Measurements from ENCODE around the gene DDX11.
"Not testable (repeated sequence)": the region's sequence is repeated elsewhere in the genome, so short reads cannot be mapped to it uniquely, and the experiment has no call there.

Gene DDX11

GRCh38 chr12:31121022-31121728 lies 47.5 kb downstream of the DDX11 start:
- DNase-seq (ENCODE audit: low read depth, low spot score): not testable (repeated sequence)

DNA sequence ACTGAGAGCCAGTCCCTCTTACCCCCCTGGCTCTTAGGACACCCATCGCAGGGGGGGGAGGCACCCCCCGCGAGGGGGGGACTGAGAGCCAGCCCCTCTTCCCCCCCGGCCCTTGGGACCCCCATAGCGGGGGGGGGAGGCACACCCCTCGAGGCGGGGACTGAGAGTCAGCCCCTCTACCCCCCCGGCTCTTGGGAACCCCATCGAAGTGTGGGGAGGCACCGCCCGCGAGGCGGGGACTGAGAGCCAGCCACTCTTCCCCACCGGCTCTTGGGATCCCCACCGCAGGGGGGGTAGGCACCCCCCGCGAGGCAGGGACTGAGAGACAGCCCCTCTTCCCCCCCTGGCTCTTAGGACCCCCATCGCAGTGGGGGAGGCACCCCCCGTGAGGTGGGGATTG lies 48.8 kb downstream of the DDX11 start:
- no peak for DNase-seq (ENCODE audit: low read depth, low spot score)

DNA sequence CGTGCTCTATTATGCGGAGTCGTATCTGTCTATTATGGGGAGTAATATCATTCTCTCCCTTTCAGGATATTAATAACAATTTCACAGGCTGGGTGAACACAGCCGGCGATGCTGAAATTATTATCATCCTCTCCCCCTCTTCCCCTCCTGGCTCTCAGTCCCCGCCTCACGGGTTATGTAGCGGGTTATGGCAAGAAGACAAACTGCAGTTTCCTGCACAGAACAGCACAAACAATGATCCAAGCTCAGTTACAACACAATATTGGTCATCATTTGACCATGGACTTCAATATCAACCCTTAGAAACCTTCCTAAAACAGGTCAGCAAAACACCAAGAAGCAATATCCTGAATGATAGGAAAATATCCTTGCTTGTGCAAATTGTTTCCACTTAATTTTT lies 50.5 kb downstream of the DDX11 start:
- not testable (repeated sequence) for DNase-seq (ENCODE audit: low read depth, low spot score)

DNA sequence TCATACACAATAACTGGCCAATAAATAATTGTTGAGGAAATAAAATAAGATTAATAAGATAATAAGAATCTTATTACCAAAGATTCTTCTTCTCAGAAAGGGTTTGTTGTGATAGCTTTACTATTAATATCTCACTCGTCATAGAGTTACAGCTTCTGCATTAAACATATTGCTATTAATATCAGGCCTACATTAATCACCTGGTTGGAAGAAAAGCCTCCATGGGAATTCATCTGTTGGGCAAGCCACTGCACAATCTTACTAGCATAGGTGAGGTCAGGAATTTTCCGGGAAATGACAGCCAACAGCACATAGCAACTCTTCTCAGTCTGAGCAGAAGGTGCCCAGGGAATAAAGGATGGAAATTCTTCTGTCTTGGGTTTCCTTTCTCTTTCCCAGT lies 51.5 kb downstream of the DDX11 start:
- not testable (repeated sequence) for DNase-seq (ENCODE audit: low read depth, low spot score)

- not testable (repeated sequence) for DNase-seq (ENCODE audit: low read depth, low spot score)
Measured at GRCh38 chr12:31127209-31127848, 53.7 kb downstream of the DDX11 start.

GRCh38 chr12:31136581-31136980 lies 62.9 kb downstream of the DDX11 start:
- DNase-seq (ENCODE audit: low read depth, low spot score): not testable (repeated sequence)

DNA sequence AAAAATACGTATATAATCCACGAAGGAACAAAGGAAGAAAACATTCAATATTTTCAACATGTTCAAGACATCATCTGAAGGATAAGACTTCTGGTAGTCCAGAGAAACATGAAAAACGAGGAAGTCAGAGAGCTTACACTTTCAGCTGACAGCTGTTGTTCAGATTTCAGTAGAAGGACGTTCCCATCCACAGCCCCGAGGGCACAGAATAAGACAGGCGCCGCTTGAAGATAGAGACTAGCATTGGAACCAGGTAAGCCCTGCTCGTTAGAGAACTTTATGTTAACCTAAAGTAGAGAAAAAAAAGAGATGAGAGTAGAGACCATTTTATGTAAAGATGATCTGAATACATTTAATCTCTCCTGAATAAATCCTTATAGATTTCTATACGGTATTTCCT lies 71.1 kb downstream of the DDX11 start:
- not testable (repeated sequence) for DNase-seq (ENCODE audit: low read depth, low spot score)

GRCh38 chr12:31145296-31145695 lies 71.6 kb downstream of the DDX11 start:
- DNase-seq (ENCODE audit: low read depth, low spot score): not testable (repeated sequence)

GRCh38 chr12:31147415-31147814 lies 73.8 kb downstream of the DDX11 start:
- DNase-seq (ENCODE audit: low read depth, low spot score): not testable (repeated sequence)

- not testable (repeated sequence) for DNase-seq (ENCODE audit: low read depth, low spot score)
Measured at GRCh38 chr12:31150766-31151165, 77.1 kb downstream of the DDX11 start.

Data from activated naive CD8-positive, alpha-beta T cell treated with anti-CD3 and anti-CD28 coated beads, Interleukin-2, amount 50 U/mL, for 16 hours (primary cell).